ENCODE data around the gene SLC35F3. TPM values are rescaled to one million over a fixed set of nuclear protein-coding genes. Genes with fewer than 3 reads are reported as not detected.

SLC35F3 gene
- total and polyA plus RNA-seq, 9 donors: 0.04 to 0.69 (median 0.17) TPM; not detected in 3

DNA sequence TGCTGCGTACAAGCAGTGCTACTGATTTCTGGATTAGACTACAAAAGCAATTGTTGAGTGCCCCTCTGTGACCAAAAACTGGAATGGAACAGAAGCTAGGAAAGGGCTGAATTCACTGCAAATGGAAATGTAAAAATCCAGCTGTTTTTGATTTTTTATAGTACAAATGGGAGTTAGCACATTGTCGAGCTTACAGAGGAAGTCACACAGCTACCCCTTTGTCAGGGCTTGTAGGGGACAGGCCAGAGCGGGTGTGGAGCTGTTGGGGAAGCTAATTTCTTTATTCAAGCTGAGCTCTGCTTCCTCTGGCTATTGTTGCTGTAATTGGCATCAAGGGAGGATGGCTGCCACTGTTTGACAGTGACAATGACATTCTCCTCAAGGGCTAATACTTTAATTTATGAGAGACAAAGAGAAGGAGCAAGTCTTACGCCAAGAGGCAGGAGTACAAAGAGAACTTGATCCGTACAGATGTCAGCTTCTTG is 96.1 kb downstream of the SLC35F3 start:
- no peaks in the 10 kb centered on the region for H3K36me3 ChIP-seq
- H3K27me3 ChIP-seq: no peaks in the 10 kb centered on the region
- no peaks in the 10 kb centered on the region for H3K4me1 ChIP-seq (ENCODE audit: insufficient read depth)
- no peak overlapping the region for H3K4me3 ChIP-seq
- DNase-seq: no peak
- H3K27ac ChIP-seq: no peak overlapping the region
- 69 to 72% (median 71%) methylated on average over 5 of the region's 5 CpGs for WGBS, 3 donors
- intact Hi-C loops (cut with DNase I): no loop called here
- H3K9me3 ChIP-seq: no peaks in the 10 kb centered on the region
- TF ChIP-seq POLR2A (IDR thresholded peaks at IDR 0.05): no peak
- no peak for TF ChIP-seq EP300 (IDR thresholded peaks at IDR 0.05)
- TF ChIP-seq, protein P1, sequence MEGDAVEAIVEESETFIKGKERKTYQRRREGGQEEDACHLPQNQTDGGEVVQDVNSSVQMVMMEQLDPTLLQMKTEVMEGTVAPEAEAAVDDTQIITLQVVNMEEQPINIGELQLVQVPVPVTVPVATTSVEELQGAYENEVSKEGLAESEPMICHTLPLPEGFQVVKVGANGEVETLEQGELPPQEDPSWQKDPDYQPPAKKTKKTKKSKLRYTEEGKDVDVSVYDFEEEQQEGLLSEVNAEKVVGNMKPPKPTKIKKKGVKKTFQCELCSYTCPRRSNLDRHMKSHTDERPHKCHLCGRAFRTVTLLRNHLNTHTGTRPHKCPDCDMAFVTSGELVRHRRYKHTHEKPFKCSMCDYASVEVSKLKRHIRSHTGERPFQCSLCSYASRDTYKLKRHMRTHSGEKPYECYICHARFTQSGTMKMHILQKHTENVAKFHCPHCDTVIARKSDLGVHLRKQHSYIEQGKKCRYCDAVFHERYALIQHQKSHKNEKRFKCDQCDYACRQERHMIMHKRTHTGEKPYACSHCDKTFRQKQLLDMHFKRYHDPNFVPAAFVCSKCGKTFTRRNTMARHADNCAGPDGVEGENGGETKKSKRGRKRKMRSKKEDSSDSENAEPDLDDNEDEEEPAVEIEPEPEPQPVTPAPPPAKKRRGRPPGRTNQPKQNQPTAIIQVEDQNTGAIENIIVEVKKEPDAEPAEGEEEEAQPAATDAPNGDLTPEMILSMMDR (IDR thresholded peaks at IDR 0.05): no peak

DNA sequence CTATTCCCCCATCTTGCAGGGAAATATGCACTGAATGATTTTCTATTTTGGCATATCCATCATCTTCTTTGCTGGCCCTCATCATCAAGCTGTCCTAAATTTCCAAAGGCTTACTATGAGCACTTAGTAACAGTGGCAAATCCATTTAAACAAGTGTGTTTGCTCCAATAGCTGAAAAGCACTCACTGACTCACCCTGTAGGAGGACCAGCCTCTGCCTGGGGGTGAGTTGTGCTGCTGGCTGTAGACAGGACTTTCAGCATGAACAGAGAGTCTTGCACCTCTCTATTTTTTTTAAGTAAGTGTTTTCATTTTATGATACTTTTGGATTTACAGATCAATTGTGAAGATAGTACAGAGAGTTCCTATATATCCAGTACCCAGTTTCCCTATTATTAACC is 97.3 kb downstream of the SLC35F3 start:
- no peak overlapping the region for H3K27ac ChIP-seq
- H3K9me3 ChIP-seq: no peaks in the 10 kb centered on the region
- DNase-seq: no peak
- no peaks in the 10 kb centered on the region for H3K4me1 ChIP-seq (ENCODE audit: insufficient read depth)
- intact Hi-C loops (cut with DNase I): no loop called here
- TF ChIP-seq, protein P1 (IDR thresholded peaks at IDR 0.05): no peak
- TF ChIP-seq EP300 (IDR thresholded peaks at IDR 0.05): no peak
- no peak overlapping the region for H3K4me3 ChIP-seq
- no peaks in the 10 kb centered on the region for H3K36me3 ChIP-seq
- no peaks in the 10 kb centered on the region for H3K27me3 ChIP-seq

DNA sequence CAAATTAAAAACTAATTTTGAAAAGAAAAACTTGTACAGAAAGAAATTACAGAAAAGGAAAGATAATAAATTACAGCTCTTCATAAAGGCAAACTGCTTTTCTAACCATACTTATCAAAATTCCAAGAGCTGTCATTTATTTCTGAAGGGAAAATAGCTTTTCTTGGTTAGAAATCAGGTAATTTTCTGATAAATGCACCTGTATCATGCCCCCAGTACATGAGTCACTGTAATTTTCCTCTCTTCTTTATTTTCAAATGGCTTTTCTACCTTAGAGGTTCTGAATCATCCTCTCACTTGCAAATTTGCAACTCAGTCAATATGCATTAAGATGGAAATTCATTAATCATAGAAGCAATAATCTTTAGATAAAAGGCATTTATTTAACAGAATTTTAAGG is 100.1 kb downstream of the SLC35F3 start:
- H3K9me3 ChIP-seq: no peaks in the 10 kb centered on the region
- no peaks in the 10 kb centered on the region for H3K36me3 ChIP-seq
- no peaks in the 10 kb centered on the region for H3K27me3 ChIP-seq
- DNase-seq: no peak
- H3K4me1 ChIP-seq (ENCODE audit: insufficient read depth): no peaks in the 10 kb centered on the region
- TF ChIP-seq POLR2A (IDR thresholded peaks at IDR 0.05): no peak
- no peak for TF ChIP-seq EP300 (IDR thresholded peaks at IDR 0.05)
- TF ChIP-seq, protein P1 (IDR thresholded peaks at IDR 0.05): no peak
- intact Hi-C loops (cut with DNase I): no loop called here
- H3K4me3 ChIP-seq: no peak overlapping the region
- no peak overlapping the region for H3K27ac ChIP-seq

DNA sequence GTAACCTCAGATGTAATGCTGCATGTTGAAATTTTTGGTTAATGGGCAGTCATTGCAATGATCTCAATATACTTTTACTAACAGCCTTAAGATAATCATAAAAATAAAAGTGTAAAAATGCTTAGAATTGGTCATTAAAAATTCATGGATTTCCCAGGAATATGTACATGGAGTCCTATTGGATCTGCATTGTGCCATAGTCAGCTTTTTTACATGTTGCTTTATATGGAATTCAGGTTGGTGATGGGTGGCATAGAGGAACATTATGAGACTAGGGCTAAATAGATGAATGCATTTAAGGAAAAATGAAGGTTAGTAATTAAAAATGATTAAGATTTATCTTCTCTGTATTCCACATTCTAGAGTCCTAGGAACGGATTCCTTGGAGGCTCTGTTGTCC is 103.2 kb downstream of the SLC35F3 start:
- no peaks in the 10 kb centered on the region for H3K36me3 ChIP-seq
- no peak for DNase-seq
- 73 to 82% (median 77%) methylated on average over 1 of the region's 1 CpG for WGBS, 3 donors
- H3K4me1 ChIP-seq (ENCODE audit: insufficient read depth): no peaks in the 10 kb centered on the region
- TF ChIP-seq EP300 (IDR thresholded peaks at IDR 0.05): no peak
- no peak for TF ChIP-seq POLR2A (IDR thresholded peaks at IDR 0.05)
- TF ChIP-seq, protein P1 (IDR thresholded peaks at IDR 0.05): no peak
- no peak overlapping the region for H3K4me3 ChIP-seq
- H3K27me3 ChIP-seq: no peaks in the 10 kb centered on the region
- no peak overlapping the region for H3K27ac ChIP-seq
- intact Hi-C loops (cut with DNase I): no loop called here
- no peaks in the 10 kb centered on the region for H3K9me3 ChIP-seq

DNA sequence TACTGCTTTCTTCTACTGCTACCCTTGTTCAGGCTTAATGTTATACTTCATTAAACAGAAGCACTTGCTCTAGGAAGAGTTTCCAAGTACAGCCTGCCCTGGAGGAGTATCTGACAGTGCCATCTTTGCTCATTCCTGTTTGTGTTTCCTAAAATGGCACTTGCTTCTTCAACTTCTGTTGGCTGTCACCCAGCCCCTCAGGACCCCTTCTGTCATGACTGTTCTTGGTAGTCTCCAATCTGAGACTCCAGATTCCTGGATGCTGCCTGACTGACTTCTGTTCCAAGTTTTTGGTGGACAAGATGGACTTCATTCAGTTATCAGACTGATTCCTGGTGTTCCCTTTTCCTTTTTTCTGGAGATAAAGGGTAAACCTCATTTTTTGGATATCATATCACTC is 104.1 kb downstream of the SLC35F3 start:
- no peak for TF ChIP-seq POLR2A (IDR thresholded peaks at IDR 0.05)
- H3K4me1 ChIP-seq (ENCODE audit: insufficient read depth): no peaks in the 10 kb centered on the region
- H3K9me3 ChIP-seq: no peaks in the 10 kb centered on the region
- no peaks in the 10 kb centered on the region for H3K27me3 ChIP-seq
- H3K36me3 ChIP-seq: no peaks in the 10 kb centered on the region
- H3K27ac ChIP-seq: no peak overlapping the region
- no peak for DNase-seq
- H3K4me3 ChIP-seq: no peak overlapping the region
- intact Hi-C loops (cut with DNase I): no loop called here

Data from ovary (tissue), 9 donors.